GM12864 (cell line): Measurements from ENCODE around the gene SYCP1.

Experiments used
- DNase-seq: peaks from one replicate; pipeline ENCODE4 v3.0.0-alpha.2; 2011; ENCODE audit warnings: low read depth
- H3K4me3 ChIP-seq: 2 replicates; pipeline ENCODE4 v1.5.1; 2011; ENCODE audit warnings: mild to moderate bottlenecking, low read depth, low read length, control low read depth
- CTCF ChIP-seq: IDR thresholded peaks from 2 replicates; pipeline ENCODE4 v1.5.1; 2011; ENCODE audit warnings: low read depth, mild to moderate bottlenecking, moderate library complexity, low read length, control low read depth, inconsistent platforms; ENCODE audit errors: missing control alignments

Gene SYCP1

GRCh38 chr1:114976891-114977290, 122.2 kb downstream of the SYCP1 start:
- DNase-seq = no peak
- H3K4me3 ChIP-seq = no peak overlapping the region
- TF ChIP-seq CTCF = no peak

GRCh38 chr1:114979278-114979891, 124.7 kb downstream of the SYCP1 start:
- DNase-seq = peak; percentile 10
- no peak overlapping the region for H3K4me3 ChIP-seq
- TF ChIP-seq CTCF = peak; percentile 64

GRCh38 chr1:114982251-114982650, 127.6 kb downstream of the SYCP1 start:
- no peak for TF ChIP-seq CTCF
- no peak overlapping the region for H3K4me3 ChIP-seq
- no peak for DNase-seq

- H3K4me3 ChIP-seq = no peak overlapping the region
- DNase-seq = no peak
- no peak for TF ChIP-seq CTCF
Measured at GRCh38 chr1:114986286-114986685, 131.6 kb downstream of the SYCP1 start.

- DNase-seq = no peak
- no peak for TF ChIP-seq CTCF
Measured at GRCh38 chr1:114988095-114988494, 133.4 kb downstream of the SYCP1 start.

GRCh38 chr1:114997510-114998289, 143.0 kb downstream of the SYCP1 start:
- no peak overlapping the region for H3K4me3 ChIP-seq
- TF ChIP-seq CTCF = no peak
- no peak for DNase-seq

More at GRCh38 chr1:114988095-114988494, 133.4 kb downstream of the SYCP1 start:
- H3K4me3 ChIP-seq = no peak overlapping the region
